Right forelimb (tissue), 1 donor: Measurements from ENCODE around the gene RASAL3.
"Not testable (repeated sequence)": the region's sequence is repeated elsewhere in the genome, so short reads cannot be mapped to it uniquely, and the experiment has no call there.

Experiments
- DNase-seq: peaks from one replicate; pipeline ENCODE4 v3.0.0-alpha.2; 2018

The RASAL3 gene

DNA sequence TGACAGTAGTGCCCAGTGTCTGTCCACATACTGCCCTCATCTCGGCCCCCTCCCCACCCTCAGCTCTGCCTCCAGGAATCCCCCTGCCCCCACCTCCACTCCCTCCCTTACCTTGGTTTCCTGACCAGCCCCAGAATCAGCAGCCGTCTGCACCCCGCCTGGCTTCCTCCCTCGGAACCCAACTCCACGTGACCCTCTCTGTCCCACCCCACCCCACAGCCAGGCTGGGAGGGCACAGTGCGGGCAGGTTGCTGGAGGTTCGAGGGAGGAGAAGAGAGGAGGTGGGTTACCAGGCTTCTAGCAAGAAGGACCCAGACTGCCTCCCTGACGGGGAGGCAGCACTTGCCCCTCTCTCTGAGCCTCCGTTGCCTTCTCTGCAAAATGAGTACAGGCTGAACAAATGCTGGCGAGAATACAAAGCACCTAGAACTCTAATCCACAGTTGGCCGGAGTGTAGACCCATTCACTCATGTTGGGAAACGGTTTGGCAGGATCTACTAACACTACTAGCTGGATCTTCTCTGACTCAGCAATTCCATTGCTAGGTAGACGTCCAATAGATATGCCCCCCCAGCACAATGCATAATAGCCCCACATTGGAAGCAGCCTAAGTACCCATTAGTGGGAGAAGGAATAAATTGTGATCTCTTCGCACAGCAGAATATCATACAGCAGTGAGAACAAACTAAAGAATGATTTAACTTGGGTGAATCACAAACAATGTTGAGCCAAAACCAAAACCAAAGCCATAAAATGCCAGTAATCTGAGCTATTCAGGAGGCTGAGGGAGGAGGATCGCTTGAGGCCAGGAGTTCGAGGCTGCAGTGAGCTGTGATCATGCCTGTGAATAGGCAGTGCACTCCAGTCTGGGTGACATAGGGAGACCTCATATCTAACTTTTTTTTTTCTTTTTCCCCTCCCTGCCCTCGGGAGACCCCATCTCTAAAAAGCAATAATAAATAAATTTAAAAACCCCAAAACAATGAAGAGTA, at the start of gene RASAL3:
Gene RASAL3 (minus strand): TSS at position 151 of the 992 bp plus-strand sequence. CDS start 186 bp downstream, outside the sequence.
- no peak for DNase-seq

DNA sequence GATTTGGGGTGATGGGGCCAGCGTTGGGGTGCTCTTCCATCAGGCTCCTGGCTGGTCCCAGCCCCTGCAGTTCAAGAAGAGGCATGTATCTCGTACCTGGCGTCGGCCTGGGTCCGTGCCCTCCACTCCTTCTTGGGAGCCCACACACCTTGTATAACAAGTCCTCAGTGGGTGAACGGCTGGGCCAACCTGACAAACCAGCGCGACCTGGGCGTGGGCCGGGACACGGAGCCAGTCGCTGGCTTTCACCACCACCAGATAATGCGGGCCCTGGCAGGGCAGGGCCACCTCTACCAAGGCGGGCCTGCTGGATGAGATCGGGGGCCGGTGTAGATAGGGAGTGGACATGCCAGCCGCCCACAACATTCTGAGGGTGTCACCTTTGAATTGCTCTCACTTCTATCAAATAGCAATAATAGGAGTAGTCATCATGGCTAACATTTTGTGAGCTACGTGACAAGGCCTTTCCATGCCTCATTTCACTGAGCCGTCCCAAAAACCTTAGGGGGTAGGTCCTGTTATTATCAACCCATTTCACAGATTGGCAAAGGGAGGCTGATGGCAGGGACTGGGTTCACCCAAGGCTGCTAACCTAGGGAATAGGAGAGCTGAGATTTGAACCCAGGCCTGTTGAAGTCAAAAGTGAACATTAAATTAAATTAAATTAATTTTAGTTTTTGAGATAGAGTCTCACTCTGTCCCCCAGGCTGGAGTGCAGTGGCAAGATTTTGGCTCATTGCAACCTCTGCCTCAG, 47.5 kb upstream of the RASAL3 start:
- DNase-seq: no peak

DNA sequence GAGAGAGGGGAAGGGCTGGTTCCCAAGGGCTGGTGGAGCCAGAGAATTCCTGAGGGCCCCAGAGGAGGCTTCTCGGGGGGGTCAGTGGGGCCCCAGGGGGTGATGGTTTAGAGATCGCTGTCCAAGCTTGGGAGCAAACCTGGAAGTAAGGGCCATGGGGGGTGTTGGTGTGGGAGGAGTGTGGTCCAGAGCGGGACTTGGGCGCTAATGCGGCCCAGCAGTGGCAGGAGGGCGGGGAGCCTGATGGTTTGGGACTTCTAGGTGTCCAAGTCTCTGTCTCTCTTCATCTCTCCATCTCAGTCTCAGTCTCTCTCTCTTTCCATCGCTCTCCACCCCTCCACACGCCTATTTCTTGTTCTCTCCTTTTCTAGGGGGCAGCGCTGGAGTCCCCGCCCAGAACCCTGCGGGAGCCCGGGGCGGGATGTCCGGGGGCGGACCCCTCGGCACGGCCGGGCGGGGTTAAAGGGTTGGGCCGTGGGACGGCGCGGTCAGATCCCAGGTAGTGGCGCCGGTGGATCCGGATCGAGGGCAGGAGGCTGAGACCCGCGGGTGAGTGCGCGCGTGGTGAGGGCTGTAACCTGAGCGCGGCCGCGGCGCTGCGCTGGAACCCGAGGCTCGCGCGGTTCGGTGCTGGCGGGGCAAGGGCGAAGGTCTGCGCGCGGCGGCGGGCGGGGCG, 43.8 kb upstream of the RASAL3 start, which contains the start of gene CYP4F22:
Gene CYP4F22 (plus strand): TSS at position 491 of the 676 bp plus-strand sequence. CDS start 16,812 bp downstream, outside the sequence.
- no peak for DNase-seq

DNA sequence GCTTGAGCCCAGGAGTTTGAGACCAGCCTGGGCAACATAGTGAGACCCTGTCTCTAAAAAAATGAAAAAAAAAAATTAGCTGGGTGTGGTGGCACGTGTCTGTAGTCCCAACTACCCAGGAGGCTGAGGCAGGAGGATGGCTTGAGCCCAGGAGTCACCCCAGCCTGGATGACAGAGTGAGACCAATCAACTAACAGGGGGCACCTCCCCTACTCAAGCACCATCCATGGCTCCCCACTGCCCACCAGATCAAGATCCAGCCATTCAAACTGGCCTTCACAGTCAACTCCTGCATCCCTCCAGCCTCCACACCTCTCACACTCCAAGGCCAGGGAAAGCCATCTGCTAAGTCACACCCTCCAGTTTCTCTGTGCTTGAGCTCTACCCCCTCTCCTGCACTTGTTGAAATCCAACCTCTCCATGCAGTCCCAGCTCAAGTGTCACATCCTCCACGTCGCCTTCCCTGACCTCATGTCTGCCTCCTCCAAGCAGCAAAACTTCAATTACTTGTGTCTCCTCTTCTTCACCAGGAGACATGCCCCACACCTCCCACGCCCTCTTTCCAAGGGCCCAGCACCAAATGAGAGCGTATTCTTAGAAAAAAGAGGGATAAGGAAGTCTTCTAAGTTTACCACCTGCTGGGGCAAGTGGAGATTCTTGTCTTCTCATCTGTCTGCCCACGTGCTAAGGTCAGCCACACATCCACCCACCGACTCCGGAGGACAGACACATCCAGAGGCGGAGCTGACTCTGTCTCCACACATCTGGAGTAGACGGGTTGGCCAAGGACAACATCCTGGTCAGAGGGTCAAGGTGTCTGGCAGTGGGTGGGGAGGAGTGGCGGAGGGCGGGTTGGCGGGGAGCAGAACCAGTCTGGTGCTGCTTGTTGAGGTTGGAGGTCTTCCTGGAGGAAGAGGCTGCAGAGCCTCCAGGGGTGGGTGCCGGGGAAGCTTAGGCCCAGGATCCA, 43.0 kb upstream of the RASAL3 start:
- DNase-seq: no peak

DNA sequence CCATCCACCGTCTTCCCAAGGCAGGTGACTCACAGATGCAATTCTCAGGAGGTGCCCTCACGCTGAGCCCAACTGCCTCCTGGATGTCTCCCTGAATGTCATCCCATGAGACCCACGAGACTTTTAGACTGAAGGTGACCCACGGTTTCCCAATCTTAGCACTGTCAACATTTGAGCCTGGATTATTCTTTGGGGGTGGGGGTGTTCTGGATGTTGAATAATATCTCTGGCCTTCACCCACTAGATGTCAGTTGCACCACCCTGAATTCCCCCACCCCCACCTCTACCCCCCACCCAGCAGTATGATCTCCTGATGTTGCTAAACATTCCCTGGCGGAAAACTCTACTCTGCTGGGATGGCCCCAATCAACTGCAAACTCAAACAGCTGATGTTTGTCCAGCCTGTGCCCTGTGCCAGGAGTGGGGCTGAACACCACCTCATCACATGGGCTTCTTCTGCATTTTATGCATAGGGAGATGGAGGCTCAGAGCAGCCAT, 41.8 kb upstream of the RASAL3 start:
- DNase-seq: no peak

DNA sequence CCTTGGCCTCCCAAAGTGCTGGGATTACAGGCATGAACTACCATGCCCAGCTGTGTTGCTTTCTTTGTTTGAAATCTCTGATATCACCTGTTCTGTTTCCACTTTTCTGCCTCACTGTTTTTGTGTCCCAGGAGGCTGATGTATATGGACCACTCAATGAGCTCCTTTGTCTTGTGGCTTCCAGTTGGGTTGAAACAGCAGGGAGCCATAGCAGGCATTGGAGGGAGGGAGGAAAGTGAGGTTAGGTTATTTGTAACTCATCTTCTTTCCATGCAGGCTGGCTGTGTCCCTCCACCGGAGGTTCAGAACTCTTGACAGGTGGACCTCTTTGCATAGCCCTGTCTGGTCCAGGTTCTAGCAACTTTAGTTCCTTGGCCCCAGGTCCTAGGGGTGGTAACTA, 37.9 kb upstream of the RASAL3 start:
- DNase-seq: no peak

DNA sequence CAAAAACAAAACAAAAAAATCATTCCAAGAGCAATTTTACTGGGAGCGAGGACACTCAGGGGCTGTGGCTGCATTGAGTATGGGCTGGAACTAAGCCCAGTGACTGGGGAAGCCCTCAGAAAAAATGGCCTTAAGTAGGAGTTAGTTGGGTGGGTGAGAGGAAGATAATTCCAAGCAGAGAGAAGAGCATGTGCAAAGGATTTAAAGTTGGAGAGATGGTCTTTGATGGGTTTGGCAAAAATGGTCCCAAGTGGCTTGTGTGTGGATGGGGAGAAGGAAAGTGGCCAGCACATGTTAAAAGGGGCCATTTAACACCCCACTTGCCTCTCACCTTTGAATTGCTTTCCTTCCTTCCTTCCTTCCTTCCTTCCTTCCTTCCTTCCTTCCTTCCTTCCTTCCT, 37.3 kb upstream of the RASAL3 start:
- DNase-seq: no peak

DNA sequence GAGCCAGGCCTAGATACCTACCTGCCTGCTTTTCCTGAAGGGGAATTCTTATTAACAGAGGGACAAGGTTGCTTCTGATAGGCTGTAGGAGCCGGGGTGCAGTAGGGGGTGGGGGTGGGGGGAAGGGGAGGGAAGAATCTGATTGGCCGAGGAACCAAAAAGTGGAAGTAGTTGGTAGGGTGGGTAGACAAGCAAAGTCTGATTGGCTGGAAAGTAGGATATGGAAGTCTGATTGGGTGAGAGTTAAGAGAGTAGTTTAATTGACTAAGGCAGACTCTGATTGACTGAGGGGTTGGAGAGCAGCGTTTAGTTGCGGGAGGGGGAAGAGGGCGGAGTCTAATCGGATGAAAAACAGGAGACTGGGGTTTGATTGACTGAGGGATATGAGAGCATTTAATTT, 34.6 kb upstream of the RASAL3 start:
- DNase-seq: no peak

DNA sequence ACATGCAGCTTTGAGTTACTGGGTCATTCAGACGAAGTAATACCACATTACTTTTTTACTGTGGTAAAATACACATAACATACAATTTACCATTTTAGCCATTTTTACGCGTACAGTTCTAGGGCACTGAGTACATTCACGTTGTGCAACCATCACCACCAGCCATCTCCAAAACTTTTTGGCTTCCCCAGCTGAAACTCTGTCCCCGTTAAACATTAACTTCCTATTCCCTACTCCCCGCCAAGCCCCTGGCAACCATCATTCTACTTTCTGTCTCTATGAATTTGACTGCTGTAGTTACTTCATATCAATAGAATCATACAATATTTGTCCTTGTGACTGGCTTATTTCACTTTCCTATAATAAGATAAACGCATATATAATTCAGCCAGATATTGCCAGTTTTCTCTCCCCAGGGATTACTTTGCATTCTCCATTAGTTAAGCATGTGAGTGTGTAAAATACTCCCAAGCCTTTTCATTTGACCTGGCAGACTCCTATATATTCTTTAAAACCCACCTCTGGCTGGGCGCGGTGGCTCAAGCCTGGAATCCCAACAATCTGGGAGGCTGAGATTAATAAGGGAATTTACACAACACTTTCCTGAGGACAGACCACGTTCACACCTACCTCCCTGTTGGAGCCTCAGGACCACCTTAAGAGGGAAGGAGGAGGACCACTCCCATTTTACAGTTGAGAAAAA, 34.0 kb upstream of the RASAL3 start:
- DNase-seq: no peak

DNA sequence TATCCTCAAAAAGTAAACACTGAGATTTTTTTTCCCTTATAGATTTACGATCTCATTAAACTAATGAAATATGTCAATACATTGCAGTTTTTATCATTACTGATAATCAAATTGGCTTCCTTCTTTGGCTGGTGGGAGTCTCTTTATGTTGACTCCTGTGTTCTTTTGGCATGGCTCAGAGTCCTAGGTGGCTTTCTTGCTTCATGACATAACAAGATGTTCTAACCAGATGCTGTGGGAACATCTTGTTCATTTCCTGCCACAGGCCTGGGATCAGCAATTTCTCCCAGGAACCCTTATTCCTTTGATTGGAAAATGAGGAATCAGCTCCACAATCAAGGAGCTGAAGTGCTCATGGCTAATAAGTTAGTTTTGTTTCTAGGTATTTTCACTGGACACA, 30.8 kb upstream of the RASAL3 start:
- no peak for DNase-seq

DNA sequence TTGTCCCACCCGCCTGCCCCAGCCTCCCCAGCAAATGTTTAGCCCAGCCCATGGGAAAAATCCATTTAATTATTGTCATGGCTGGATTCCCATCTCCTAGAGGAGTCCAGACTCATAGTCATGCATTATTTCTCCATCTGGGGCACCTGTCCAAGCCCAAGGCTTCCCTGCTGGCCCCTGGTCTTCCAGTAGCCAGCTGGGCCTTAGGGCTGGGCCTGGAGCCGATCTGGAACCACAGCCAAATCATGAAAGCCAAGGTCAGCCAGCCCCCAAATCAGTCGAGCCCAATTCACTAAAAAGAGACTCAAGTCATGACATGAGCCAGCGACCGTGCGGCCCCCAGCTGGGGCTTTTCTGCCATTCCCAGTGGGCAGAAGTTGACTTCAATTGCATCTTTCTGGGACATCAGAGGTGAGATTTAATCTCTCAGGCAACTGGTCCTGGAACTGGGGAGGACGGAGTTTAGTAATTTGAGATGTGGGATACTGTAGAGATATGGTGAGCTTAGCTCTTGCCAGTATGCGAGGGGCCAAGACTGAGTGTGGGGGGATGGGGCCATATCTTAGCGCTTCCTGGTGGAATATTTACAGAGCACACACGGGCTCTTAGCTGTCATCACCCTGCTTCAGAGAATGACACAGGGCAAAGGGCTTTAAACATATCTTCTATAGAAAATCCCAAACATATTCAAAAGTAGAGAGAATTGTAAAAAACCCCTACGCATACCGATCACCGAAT, 24.3 kb upstream of the RASAL3 start:
- DNase-seq: no peak

DNA sequence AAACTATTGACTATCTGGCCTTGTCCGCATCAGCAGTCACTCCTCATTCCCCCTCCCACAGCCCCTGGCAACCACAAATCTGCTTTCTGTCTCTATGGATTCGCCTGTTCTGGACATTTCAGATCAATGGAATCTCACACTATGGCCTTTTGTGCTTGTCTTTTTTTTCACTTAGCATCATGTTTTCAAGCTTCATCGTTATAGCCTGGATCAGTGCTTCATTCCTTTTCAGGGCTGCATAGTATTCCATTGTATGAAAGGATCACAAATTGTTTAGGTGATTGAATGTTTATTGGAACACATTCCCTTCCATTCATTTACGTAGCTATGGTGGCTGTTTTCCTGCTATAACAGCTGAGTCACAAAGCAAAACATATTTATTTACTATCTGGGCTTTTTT, 22.7 kb upstream of the RASAL3 start:
- no peak for DNase-seq

DNA sequence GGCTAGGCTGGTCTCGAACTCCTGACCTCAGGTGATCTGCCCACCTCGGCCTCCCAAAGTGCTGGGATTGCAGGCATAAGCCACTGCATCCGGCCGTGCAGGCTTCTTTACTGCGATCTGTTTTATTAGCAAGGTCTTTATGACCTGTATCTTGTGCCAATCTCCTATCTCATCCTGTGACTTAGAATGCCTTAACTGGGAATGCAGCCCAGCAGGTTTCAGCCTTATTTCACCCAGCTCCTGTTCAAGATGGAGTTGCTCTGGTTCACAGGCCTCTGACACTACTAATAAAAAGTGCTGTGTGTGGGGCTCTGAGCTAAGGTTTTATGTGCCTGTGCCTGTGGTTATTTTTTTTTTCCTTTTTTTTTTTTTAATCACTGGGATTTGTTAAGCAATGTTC, 21.4 kb upstream of the RASAL3 start:
- not testable (repeated sequence) for DNase-seq

DNA sequence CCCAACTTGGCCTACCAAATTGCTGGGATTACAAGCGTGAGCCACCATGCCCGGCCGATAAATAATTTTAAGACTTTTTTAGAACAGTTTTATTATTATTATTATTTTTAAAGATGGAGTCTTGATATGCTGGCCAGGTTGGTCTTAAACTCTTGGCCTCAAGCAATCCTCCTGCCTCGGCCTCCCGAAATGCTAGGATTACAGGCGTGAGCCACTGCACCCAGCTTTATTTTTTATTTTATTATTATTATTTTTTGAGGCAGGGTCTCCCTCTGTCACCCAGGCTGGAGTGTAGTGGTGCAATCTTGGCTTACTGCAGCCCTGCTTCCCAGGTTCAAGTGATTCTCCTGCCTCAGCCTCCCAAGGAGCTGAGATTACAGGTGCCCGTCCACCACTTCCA, 16.7 kb upstream of the RASAL3 start:
- DNase-seq: not testable (repeated sequence)

DNA sequence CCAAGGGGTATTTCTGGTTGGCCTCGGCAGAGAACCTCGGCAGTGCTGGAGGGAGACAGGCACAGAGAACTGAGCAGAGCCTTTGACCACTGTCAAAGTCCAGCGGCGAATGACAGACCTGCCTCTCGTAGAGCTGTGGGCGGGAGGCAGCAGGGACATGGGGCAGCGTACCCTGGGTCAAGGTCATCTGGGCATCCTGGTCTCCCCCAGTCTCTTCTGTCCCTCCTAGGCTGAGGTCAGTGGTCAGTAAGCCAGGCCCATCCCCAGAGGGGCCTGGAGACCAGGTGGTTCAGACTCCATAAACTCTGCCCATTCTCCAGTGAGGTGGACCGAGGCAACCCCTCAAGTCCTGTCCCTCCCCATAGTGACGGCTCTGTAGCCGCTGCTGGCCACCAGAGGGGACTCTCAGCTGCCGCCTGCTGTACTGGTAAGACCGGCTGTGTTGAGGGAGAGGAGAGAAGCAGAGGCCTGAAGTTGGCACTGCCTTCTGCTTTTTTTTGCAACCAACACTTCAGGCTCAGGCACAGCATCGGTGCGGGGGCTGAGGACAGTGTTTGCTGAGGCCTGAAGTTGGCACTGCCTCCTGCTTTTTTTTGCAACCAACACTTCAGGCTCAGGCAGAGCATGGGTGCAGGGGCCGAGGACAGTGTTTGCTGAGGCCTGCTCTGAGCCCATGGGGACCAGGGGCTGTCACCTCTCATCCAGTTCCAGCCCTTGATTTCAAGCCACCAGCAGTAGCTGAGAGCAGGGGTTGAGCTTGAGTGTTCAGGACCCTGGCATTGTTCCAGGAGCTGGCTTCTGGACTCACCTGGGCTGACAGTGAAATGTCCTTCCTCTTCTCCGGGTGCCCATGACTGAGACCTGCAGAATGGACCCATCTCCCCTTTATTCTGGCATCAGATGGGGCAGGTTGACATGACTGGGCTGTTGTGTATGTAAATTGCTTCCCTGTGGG, 15.3 kb upstream of the RASAL3 start, which contains the start of gene PGLYRP2:
Gene PGLYRP2 (minus strand): TSS at position 111 of the 955 bp plus-strand sequence. CDS start 130 bp downstream, outside the sequence.
- no peak for DNase-seq

DNA sequence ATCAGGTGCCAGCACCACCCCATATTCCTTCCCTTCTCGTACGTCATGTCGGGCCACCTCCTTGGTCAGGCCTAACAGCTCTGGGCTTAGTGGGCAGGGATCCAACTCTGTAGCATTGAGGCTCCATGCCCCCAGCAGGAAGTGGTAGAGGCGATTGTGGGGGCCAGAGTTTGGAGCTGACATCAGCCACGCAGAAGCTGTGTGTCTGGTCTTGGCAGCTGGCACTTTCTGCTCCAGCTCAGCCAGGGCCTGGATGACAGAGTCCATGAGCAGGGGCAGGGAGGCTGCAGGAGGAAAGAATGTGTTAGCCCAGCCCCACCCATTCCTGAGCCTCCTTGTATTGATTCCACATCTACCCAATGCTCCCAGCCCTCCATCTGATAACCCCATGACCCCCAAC, 12.0 kb upstream of the RASAL3 start:
- no peak for DNase-seq

DNA sequence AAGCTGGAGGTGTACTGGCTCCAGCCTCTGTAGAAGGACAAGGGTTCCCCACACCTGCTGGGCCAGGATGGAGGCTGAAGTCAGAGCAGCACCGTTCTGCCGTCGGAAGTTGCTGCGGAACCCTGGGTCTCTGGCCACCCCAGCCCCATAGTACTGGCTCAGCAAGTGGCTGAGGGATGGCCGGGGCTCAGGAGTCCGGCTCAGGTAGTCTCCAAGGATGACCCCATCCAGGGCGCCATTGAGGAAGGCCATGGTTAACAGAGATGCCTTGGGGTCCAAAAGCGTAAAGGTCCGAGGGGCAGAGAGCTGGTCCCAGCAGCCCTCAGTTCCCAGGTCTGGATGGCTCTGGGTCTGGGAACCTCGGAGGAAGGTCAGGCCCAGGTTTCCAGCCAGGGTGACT, 11.3 kb upstream of the RASAL3 start:
- no peak for DNase-seq

DNA sequence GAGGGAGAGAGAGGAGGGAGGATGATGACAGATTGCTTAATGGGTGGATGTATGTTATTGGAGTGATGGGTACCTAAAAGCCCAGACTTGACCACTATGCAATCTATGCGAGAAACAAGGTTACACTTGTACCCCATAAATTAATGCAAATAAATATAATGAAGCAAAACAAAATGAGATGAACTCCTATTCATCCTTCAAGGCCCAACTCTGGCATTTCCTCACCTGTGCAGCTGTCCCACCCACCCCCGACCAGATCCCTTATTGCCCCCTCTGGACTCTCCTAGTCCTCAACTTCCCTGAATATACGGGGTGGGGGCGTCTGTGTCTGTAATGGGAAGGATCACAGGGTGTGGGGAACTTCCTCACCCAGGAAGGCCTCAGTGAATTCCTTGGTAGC, 10.8 kb upstream of the RASAL3 start:
- no peak for DNase-seq

DNA sequence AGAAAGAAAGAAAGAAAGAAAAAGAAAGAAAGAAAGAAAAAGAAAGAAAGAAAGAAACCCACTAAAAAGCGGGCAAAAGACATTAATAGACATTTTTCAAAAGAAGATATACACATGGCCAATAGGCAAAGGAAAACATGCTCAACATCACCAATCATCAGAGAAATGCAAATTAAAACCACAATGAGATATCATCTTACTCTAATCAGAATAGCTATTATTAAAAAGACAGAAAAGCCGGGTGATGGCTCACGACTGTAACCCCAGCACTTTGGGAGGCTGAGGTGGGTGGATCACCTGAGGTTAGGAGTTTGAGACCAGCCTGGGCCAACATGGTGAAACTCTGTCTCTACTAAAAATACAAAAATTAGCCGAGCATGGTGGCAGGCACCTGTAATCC, 9.5 kb upstream of the RASAL3 start:
- not testable (repeated sequence) for DNase-seq
